Caco-2 (cell line): Measurements from ENCODE around the gene ZNF649. TPM values are rescaled to one million over a fixed set of nuclear protein-coding genes. Genes with fewer than 3 reads are reported as not detected.

Experiments used
- Bru-seq: library from RNA; stranded (reverse); fragments of 400-500 nt; gene quantifications from one replicate; lab custom pipeline; 2021; lab: Mats Ljungman, UMichigan
- BruChase-seq, 2 experiments: library from RNA; stranded (reverse); fragments of 400-500 nt; gene quantifications; one replicate each; lab custom pipeline; 2021; lab: Mats Ljungman, UMichigan
- BruUV-seq: library from RNA; stranded (reverse); fragments of 400-500 nt; replicated peaks from 2 replicates; lab custom pipeline; 2021; lab: Mats Ljungman, UMichigan
- CTCF ChIA-PET: fragments of 300-600 bp; sonication (Branson Sonifier 250); formaldehyde crosslinking; loops from one replicate; lab custom pipeline; 2022; ENCODE audit warnings: antibody characterized with exemption; lab: Charles Lee
- POLR2A ChIA-PET: fragments of 300-600 bp; sonication (Branson Sonifier 250); formaldehyde crosslinking; loops from one replicate; lab custom pipeline; 2022; ENCODE audit warnings: antibody characterized with exemption; lab: Charles Lee
- DNase-seq, 2 experiments: peaks; one replicate each; pipeline versions ENCODE4 v3.0.0 to v3.0.0-alpha.2; 2020 to 2022
- H3K27me3 ChIP-seq: replicated peaks from 2 replicates; pipeline ENCODE4 v1.6.0; 2011; ENCODE audit warnings: low read length; ENCODE audit not compliant: control insufficient read depth, insufficient read depth
- H3K36me3 ChIP-seq: 2 replicates; pipeline ENCODE4 v1.5.1; 2011; ENCODE audit warnings: low read length; ENCODE audit not compliant: control insufficient read depth, insufficient read depth
- H3K4me1 ChIP-seq: fragments of 250-450 bp; sonication (Bioruptor Pico); 2 replicates; pipeline ENCODE4 v1.5.1; 2020; ENCODE audit warnings: mild to moderate bottlenecking
- H3K4me3 ChIP-seq: 2 replicates; pipeline ENCODE4 v1.5.1; 2011; ENCODE audit warnings: low read depth, mild to moderate bottlenecking, control low read depth, low read length
- H3K9me3 ChIP-seq: fragments of 250-450 bp; sonication (Bioruptor Pico); 2 replicates; pipeline ENCODE4 v1.5.1; 2020; ENCODE audit warnings: mild to moderate bottlenecking, moderate library complexity
- H3K27ac Mint-ChIP-seq: one replicate; pipeline ENCODE4 v1.8.0; 2022; ENCODE audit warnings: mixed read lengths; ENCODE audit not compliant: unreplicated experiment
- H3K27me3 Mint-ChIP-seq: one replicate; pipeline ENCODE4 v1.8.0; 2022; ENCODE audit warnings: mixed read lengths; ENCODE audit not compliant: insufficient read depth, unreplicated experiment
- H3K36me3 Mint-ChIP-seq: one replicate; pipeline ENCODE4 v1.8.0; 2022; ENCODE audit warnings: mild to moderate bottlenecking, mixed read lengths; ENCODE audit not compliant: insufficient read depth, unreplicated experiment
- H3K4me1 Mint-ChIP-seq: one replicate; pipeline ENCODE4 v1.8.0; 2022; ENCODE audit warnings: low read depth, mixed read lengths; ENCODE audit not compliant: unreplicated experiment
- H3K4me3 Mint-ChIP-seq: one replicate; pipeline ENCODE4 v1.8.0; 2022; ENCODE audit warnings: mild to moderate bottlenecking, moderate library complexity, mixed read lengths; ENCODE audit not compliant: unreplicated experiment
- H3K9me3 Mint-ChIP-seq: one replicate; pipeline ENCODE4 v1.8.0; 2022; ENCODE audit warnings: mixed read lengths; ENCODE audit not compliant: unreplicated experiment
- intact Hi-C: fragments of 100-400 bp; cut with micrococcal nuclease; formaldehyde crosslinking; loops from one replicate; pipeline ENCODE4 v1.10.0; 2022; ENCODE audit not compliant: unreplicated experiment
- long read RNA-seq: library from polyadenylated mRNA; stranded (forward); transcript quantifications from one replicate; pipeline ENCODE4 v2.0.0, GENCODE V29; 2022
- total RNA-seq: library from RNA; stranded (reverse); gene quantifications from 2 replicates; pipeline ENCODE4 v1.2.3, GENCODE V29; 2022
- TF ChIP-seq, protein P1 (sequence below), 2 experiments: fragments of 200-600 bp in 1 of 2; IDR thresholded peaks; 1 replicate in 1 of 2; 2 replicates in 1 of 2; pipeline versions ENCODE4 v1.5.1 to v1.8.0; 2011 to 2022; ENCODE audit warnings: antibody characterized with exemption in 1 of 2, control low read depth in 1 of 2, inconsistent platforms in 1 of 2, low read depth in 1 of 2, low read length in 1 of 2, mild to moderate bottlenecking in 1 of 2, moderate library complexity in 1 of 2; ENCODE audit not compliant: insufficient read depth in 1 of 2, severe bottlenecking in 1 of 2, unreplicated experiment in 1 of 2

ZNF649 gene
- total RNA-seq (3.7 and 7.9 TPM in 2 replicates), Bru-seq, nascent RNA (percentile 65 among the genes with signal in this experiment), BruChase-seq, experiment 1, labeled RNA remaining after a 2-hour chase (percentile 63 among the genes with signal in this experiment), BruChase-seq, experiment 2, labeled RNA remaining after a 6-hour chase (percentile 50 among the genes with signal in this experiment)
- long read RNA-seq, transcript ZNF649-201 (5 exons, 3,197 nt), result major isoform, 9 of 13 reads
- long read RNA-seq, partial matches to known transcripts, result 2 of 13 reads
- long read RNA-seq, other reads (novel, unspliced or antisense), result 2 of 13 reads

DNA sequence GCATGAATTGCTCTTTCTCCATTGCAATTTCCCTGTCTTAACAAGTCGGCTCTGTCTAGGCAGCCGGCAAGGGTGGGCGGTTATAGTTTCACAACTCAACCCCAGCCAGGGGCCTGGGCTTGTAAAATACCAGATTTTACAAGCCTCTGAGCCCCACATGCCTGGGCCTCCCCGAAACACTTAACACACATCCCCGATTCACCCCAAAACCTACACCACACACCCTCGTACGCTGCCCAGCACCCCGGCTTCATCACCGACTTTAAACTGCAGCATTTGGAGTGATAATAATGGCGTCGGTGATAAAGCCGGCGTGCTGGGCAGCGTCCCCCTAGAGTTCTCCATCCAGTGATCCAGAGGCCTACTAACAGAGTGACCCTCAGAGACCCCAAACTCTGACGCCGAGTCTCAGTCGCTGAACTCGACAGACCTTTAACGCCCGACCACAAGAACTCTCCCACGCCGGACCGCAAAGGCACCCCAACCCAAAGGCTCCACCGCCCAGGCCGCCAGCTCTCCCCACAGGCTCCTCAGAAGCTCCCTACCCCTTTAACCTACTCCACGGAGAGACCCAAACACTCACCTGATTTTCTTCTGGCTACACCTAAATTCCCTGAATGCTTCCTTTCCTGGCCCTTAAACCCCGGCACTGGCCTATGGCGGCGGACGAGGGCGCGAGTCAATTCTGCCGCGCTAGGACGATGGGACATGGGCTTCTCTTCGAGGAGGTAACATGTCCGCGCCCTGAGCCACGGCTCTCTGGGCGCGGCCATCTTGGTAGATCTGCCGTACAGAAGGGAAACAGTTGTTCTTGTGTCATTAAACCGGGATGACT is at the start of gene ZNF649:
Gene ZNF649 (minus strand): TSS at position 687 of the 835 bp plus-strand sequence. CDS start 4,910 bp downstream, outside the sequence.
- BruUV-seq, result no TSS peak
- Mint-ChIP-seq H3K4me1 (peaks cover 7% of the 10 kb centered on the region), H3K4me3 (peak within 1 kb of the TSS; percentile 88)

DNA sequence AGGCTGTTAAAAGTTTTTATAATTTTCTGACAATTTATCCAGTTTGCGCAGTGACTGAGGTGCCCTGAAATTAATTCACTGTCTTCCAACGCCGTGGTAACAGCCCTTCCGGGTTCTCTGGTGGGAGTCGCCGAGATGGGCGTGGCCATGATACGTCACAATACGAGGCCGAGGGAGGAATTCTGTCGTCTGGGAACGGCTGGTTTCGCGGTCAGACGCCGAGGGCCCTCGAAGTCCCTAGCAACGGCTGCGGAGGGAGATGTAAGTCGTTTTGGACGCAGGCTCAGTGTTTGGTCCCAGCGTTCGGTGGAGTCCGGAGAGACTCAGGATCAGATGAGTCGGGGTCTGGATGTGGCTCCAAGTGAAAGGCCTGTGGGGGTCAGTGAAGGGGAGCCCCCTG is 44.2 kb upstream of the ZNF649 start:
- H3K9me3 Mint-ChIP-seq, result peaks cover 72% of the 10 kb centered on the region
- H3K27ac Mint-ChIP-seq, result no peak overlapping the region
- Histone ChIP-seq H3K4me1 (no peaks in the 10 kb centered on the region), H3K9me3 (peaks cover 34% of the 10 kb centered on the region), H3K36me3 (no peaks in the 10 kb centered on the region), H3K27me3 (no peaks in the 10 kb centered on the region), H3K4me3 (no peak overlapping the region)
- H3K36me3 Mint-ChIP-seq, result no peaks in the 10 kb centered on the region
- no peaks in the 10 kb centered on the region for H3K4me1 Mint-ChIP-seq
- TF ChIP-seq, protein P1, sequence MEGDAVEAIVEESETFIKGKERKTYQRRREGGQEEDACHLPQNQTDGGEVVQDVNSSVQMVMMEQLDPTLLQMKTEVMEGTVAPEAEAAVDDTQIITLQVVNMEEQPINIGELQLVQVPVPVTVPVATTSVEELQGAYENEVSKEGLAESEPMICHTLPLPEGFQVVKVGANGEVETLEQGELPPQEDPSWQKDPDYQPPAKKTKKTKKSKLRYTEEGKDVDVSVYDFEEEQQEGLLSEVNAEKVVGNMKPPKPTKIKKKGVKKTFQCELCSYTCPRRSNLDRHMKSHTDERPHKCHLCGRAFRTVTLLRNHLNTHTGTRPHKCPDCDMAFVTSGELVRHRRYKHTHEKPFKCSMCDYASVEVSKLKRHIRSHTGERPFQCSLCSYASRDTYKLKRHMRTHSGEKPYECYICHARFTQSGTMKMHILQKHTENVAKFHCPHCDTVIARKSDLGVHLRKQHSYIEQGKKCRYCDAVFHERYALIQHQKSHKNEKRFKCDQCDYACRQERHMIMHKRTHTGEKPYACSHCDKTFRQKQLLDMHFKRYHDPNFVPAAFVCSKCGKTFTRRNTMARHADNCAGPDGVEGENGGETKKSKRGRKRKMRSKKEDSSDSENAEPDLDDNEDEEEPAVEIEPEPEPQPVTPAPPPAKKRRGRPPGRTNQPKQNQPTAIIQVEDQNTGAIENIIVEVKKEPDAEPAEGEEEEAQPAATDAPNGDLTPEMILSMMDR (IDR thresholded peaks at IDR 0.05; ENCODE audit: insufficient read depth in 1 of 2, low read depth in 1 of 2, low read length in 1 of 2, severe bottlenecking in 1 of 2, unreplicated experiment in 1 of 2), result no peak
- CTCF ChIA-PET, result no interaction called here
- no peak overlapping the region for H3K4me3 Mint-ChIP-seq
- POLR2A ChIA-PET, result no interaction called here
- H3K27me3 Mint-ChIP-seq, result no peaks in the 10 kb centered on the region
- DNase-seq, result no peak
- BruUV-seq, result no TSS peak
- intact Hi-C loops, result no loop called here

More for the DNA sequence above, at the start of gene ZNF649:
- Mint-ChIP-seq H3K27me3 (no peaks in the 10 kb centered on the region), H3K27ac (peak within 1 kb of the TSS; percentile 96), H3K9me3 (peaks cover 75% of the 10 kb centered on the region), H3K36me3 (peaks cover 14% of the 10 kb centered on the region)
- DNase-seq, result peak; percentile 79 to 80
- Histone ChIP-seq H3K4me3 (peak within 1 kb of the TSS; percentile 45), H3K4me1 (no peaks in the 10 kb centered on the region; the same call in 1 of the 2 replicates), H3K36me3 (no peaks in the 10 kb centered on the region), H3K9me3 (peaks cover 64% of the 10 kb centered on the region), H3K27me3 (no peaks in the 10 kb centered on the region)
- intact Hi-C loops, result loop anchor here (2.0 kb wide), 2 partner anchors 16 to 22 kb away; partner anchors contain the start of gene ZNF613
- TF ChIP-seq, protein P1 (IDR thresholded peaks at IDR 0.05; ENCODE audit: insufficient read depth in 1 of 2, low read depth in 1 of 2, low read length in 1 of 2, severe bottlenecking in 1 of 2, unreplicated experiment in 1 of 2), result no peak
- ChIA-PET CTCF (no interaction called here), POLR2A (no interaction called here)

DNA sequence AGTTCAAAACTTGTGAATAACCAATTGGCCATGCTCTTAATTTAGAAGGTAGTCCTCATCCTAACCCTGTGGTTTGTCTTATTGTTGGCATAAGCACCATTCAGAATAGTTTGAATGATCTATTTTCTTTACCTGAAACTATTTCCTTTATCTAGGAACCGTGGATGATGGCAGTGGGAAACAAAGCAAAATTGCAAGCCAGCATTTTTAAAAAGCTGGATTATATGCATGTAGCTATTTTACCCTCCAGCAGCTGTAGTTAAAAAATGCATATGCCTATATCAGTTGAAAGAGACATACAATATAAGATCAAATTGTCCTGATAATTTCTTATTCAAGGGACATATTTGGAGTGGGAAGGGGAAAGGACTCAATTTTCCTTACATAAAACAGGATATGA is 41.8 kb upstream of the ZNF649 start:
- Histone ChIP-seq H3K36me3 (no peaks in the 10 kb centered on the region), H3K4me1 (no peaks in the 10 kb centered on the region), H3K4me3 (no peak overlapping the region), H3K9me3 (peaks cover 48% of the 10 kb centered on the region), H3K27me3 (no peaks in the 10 kb centered on the region)
- POLR2A ChIA-PET, result no interaction called here
- no peak for DNase-seq
- Mint-ChIP-seq H3K4me1 (no peaks in the 10 kb centered on the region), H3K27me3 (no peaks in the 10 kb centered on the region), H3K4me3 (no peak overlapping the region), H3K36me3 (peaks cover 8% of the 10 kb centered on the region), H3K9me3 (peaks cover 79% of the 10 kb centered on the region), H3K27ac (no peak overlapping the region)
- intact Hi-C loops, result no loop called here
- TF ChIP-seq, protein P1 (IDR thresholded peaks at IDR 0.05; ENCODE audit: insufficient read depth in 1 of 2, low read depth in 1 of 2, low read length in 1 of 2, severe bottlenecking in 1 of 2, unreplicated experiment in 1 of 2), result no peak
- BruUV-seq, result no TSS peak
- CTCF ChIA-PET, result no interaction called here
